Measurements from ENCODE around the gene MYO1G. TPM values are rescaled to one million over a fixed set of nuclear protein-coding genes. Genes with fewer than 3 reads are reported as not detected.

The MYO1G gene
- total RNA-seq, 4 donors from 2014 or later, result 1.1 to 3.0 (median 2.2) TPM

DNA sequence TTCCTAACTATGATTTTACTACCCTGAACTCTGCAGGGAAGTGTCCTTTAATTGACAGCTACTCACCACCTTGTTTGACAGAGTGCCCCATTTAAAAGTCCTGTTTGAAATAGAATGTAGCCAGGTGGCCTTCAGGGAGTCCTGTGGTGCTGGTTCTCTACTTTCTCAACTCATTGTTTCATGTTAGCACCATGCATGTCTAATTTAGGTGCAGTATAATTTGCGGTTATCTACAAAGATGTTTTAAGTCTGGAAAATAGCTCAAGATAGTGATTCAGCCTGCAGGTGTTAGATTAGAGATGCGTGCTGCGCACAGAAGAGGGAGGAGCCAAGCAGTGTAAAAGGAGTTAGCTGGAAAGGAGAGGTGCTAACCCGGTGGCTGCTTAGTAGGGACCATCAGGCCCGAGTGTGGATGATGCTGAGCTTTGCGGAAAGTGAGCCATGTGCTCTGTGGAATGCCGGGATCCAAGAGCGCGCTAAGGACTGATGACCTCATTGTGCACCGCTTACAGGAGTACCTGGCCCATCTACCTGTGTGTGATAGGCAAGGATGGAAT, 22.4 kb upstream of the MYO1G start:
- no peak for DNase-seq (ENCODE audit: low spot score in 2 of 2)
- TF ChIP-seq, protein P1, sequence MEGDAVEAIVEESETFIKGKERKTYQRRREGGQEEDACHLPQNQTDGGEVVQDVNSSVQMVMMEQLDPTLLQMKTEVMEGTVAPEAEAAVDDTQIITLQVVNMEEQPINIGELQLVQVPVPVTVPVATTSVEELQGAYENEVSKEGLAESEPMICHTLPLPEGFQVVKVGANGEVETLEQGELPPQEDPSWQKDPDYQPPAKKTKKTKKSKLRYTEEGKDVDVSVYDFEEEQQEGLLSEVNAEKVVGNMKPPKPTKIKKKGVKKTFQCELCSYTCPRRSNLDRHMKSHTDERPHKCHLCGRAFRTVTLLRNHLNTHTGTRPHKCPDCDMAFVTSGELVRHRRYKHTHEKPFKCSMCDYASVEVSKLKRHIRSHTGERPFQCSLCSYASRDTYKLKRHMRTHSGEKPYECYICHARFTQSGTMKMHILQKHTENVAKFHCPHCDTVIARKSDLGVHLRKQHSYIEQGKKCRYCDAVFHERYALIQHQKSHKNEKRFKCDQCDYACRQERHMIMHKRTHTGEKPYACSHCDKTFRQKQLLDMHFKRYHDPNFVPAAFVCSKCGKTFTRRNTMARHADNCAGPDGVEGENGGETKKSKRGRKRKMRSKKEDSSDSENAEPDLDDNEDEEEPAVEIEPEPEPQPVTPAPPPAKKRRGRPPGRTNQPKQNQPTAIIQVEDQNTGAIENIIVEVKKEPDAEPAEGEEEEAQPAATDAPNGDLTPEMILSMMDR (IDR thresholded peaks at IDR 0.05), result no peak
- TF ChIP-seq POLR2A (IDR thresholded peaks at IDR 0.05), result no peak
- intact Hi-C loops (cut with DNase I; ENCODE audit: low total_unique reads), result no loop called here
- H3K4me3 ChIP-seq (ENCODE audit: low read depth, poor library complexity, severe bottlenecking), result no peak overlapping the region
- 17 to 28% methylated on average over 10 of the region's 10 CpGs for WGBS, 2 donors

DNA sequence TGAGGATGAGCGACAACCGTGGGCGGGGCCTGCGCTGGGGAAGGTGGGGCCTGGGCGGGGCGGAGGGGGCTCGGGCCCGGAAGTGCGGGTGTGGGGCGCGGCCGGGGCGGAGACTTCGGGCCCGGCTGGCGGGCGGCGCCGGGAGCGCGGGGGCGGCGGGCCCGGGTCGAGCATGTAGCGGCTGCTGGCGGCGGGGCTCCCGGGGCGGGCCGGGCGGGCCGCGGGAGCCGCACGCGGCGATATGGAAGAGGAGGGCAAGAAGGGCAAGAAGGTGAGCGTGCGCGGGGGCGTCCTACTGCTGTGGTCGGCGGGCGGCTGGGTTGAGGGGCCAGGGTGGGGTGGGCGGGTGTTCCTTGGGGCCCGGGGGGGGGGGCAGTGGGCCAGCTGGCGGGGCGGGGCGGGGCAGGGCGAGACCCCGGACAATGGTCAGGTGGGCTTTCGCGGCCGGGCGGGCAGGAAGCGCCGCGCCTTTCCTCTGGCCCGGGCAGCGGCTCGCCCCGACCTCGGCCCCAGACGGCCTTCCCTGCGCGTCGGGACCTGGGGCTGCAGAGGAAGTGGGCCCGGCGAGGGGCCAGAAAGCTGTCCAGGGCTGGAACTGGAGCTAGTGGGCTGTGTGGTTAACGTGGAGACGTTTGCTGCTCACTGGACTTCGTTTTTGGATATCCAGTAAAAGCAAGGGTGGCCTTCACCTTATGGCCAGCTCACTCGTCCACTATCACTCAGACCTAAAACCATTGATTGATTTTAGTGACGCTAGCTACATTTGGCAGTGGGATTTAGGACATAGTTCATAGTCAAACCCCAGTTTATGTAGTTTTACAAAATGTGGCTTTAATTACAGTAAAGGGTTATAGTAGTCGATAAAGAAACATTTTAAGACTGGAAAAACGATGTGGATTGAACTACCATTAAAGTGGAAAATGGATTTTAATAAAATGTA, 21.5 kb upstream of the MYO1G start, which contains the start of gene CCM2:
Gene CCM2 (plus strand): TSS at position 109 of the 940 bp plus-strand sequence. CDS start 133 bp downstream, at position 242.
- peak within 1 kb of the TSS; percentile 30 for H3K4me3 ChIP-seq (ENCODE audit: low read depth, poor library complexity, severe bottlenecking)
- peak; percentile 43 to 89 for DNase-seq (ENCODE audit: low spot score in 2 of 2)
- WGBS, 2 donors, result 0 to 1% methylated on average over 18 to 26 of the region's 77 CpGs
- TF ChIP-seq, protein P1 (IDR thresholded peaks at IDR 0.05), result no peak
- TF ChIP-seq POLR2A (IDR thresholded peaks at IDR 0.05), result no peak
- intact Hi-C loops (cut with DNase I; ENCODE audit: low total_unique reads), result no loop called here

DNA sequence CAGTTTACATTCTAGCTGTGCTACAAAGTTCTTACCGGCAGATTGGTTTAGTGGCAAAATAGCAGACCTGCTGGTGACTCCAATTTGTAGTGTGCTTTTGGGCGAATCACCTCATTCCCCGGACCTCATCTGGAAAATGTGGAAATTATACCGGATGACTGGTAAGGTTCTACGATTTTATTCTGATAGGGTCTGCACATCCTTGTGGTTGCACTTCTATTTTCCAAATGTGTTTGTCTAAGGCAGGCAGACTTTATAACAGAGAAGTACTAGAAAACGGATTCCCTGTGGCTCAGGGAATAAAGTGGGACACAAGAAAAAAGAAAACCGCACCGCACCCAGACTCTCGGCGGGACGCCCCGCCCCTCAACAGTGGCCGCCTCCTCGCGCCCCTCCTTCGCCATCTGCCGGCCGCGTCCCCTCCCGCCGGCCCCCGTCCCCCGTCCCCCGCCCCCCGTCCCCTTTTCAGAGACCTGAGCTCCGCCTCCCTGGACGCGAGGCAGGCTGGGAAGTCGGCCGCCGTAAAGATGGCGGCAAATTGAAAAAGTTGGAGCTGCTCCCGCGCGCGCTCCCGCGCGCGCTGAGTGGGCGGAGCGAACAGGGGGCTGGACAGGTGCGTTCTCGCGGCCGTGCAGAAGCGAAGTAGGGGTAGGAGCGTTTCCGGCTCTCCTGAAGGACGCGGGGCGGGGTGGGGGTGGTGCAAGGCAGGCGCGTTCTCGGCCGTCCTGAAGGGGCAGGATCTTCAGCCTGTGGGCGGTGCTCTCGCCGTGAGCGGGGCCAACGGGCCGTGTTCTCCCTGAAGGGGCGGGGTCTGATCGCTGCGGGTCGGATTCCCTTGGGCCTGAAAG, 20.7 kb upstream of the MYO1G start:
- H3K4me3 ChIP-seq (ENCODE audit: low read depth, poor library complexity, severe bottlenecking), result peak overlapping the region; percentile 30
- whole genome bisulfite sequencing, 2 donors, result 0% methylated on average over 21 to 64 of the region's 66 CpGs
- peak; percentile 99 to 100 for DNase-seq (ENCODE audit: low spot score in 2 of 2)
- intact Hi-C loops (cut with DNase I; ENCODE audit: low total_unique reads), result no loop called here
- TF ChIP-seq, protein P1 (IDR thresholded peaks at IDR 0.05), result no peak
- TF ChIP-seq POLR2A (IDR thresholded peaks at IDR 0.05), result no peak

DNA sequence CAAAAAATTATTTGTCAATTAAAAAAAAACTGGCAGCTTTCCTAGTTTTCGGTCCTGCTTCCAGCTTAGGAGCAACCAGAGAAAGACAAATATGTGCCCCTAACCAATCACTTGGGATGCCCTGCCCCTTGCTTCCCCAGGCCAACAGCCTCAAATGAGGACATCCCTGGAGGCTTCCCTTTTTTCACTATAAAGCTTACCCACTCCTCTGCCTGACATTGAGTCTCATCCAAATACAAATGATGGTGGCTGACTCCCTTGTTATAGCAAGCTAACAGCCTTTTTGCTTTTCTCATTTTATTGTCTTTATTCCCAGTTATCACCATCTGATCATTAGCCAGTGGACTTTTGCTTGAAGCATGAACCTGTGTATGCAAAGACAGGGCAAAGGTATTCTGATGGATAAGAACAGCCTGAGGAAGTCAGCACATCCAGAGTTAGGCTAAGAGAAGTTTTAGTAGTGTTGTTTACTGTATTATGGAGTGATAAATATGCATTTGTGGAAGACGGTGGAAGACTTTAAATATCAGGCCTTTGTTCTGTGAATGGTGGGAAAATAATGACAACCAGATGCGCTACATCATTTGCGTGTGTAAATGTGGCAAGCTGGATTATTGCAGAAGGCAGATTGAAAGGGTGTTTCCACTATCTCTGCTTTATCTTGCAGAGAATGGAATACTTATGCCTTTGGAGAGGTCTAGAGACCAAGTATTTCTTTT, 19.5 kb upstream of the MYO1G start:
- DNase-seq (ENCODE audit: low spot score in 2 of 2), result no peak
- WGBS, 2 donors, result 74 to 84% methylated on average over 4 of the region's 4 CpGs
- intact Hi-C loops (cut with DNase I; ENCODE audit: low total_unique reads), result no loop called here
- no peak overlapping the region for H3K4me3 ChIP-seq (ENCODE audit: low read depth, poor library complexity, severe bottlenecking)
- TF ChIP-seq, protein P1 (IDR thresholded peaks at IDR 0.05), result no peak
- no peak for TF ChIP-seq POLR2A (IDR thresholded peaks at IDR 0.05)
